ENCODE results near the gene LRP11. TPM values are rescaled to one million over a fixed set of nuclear protein-coding genes. Genes with fewer than 3 reads are reported as not detected.
"Not testable (repeated sequence)": the region's sequence is repeated elsewhere in the genome, so short reads cannot be mapped to it uniquely, and the experiment has no call there.

Gene LRP11
- total RNA-seq, 1 experiment from 2014 or later, result 17.7 TPM

DNA sequence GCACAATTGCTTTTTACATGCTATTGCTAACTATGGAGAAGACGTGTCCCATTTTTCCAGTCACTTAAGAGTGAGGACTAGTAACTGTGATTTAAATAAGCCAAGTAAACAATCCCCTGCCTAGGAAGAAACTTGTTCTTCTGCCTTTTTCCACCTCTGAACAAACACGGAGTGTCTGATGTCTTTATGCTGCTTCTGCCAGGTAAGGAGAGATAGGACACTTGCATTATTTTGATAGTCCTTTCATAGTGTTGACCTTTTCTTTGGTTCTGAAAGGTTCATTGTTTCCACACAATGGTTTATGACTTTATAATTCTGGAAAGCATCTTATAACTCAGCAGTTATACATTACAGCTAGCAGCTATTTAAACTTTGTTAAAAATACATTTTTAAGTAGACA, 8.4 kb downstream of the LRP11 start:
- H3K4me3 ChIP-seq (ENCODE audit: low read depth, low read length), result no peak overlapping the region

DNA sequence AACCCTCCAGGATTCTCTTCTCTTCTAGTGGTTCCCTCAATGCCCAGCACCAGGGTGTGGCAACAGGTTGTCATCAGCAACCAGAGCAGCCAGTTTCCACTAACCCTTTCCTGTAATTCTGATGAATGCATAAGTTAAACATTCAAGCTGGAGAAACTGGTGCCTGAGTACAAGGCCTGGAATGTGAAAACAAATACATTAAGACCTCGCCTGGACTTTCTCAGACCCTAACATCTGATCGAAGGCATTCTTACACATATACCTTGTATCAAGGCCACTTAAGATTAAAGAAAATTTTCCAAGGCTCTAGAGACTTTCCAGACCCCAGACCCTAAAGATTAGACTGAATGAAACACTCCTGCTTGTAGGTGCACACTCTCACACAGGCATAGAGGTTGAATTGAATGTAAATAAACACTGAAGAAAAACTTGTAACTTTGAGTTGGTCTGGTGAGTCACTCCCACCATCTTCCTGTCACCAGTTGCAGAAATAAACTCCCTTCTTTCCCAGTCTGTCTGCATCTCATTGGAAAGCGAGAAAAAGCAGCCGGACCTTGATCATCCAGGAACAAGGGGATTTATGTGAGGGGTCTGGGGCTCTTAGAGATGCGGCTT, 9.0 kb downstream of the LRP11 start:
- Mint-ChIP-seq H3K27me3 (ENCODE audit: insufficient read depth, unreplicated experiment) (no peaks in the 10 kb centered on the region), H3K4me1 (ENCODE audit: low read depth, unreplicated experiment) (peaks cover 35% of the 10 kb centered on the region), H3K4me3 (ENCODE audit: unreplicated experiment) (peak overlapping the region; percentile 23), H3K27ac (ENCODE audit: unreplicated experiment) (peak overlapping the region; percentile 81), H3K36me3 (ENCODE audit: insufficient read depth, unreplicated experiment) (peaks cover 6% of the 10 kb centered on the region), H3K9me3 (ENCODE audit: unreplicated experiment) (no peaks in the 10 kb centered on the region)
- CTCF ChIA-PET, result no interaction called here
- DNase-seq, result peak; percentile 68 to 69
- no TSS peak for BruUV-seq (replicated peaks)
- Histone ChIP-seq H3K4me3 (ENCODE audit: low read depth, low read length) (no peak overlapping the region), H3K36me3 (ENCODE audit: control insufficient read depth, insufficient read depth, low read length) (no peaks in the 10 kb centered on the region), H3K9me3 (no peaks in the 10 kb centered on the region), H3K27me3 (replicated peaks; ENCODE audit: control insufficient read depth, insufficient read depth, low read length) (no peaks in the 10 kb centered on the region), H3K4me1 (peaks cover 32% of the 10 kb centered on the region)
- intact Hi-C loops (cut with micrococcal nuclease; ENCODE audit: unreplicated experiment), result loop anchor here (1.0 to 2.0 kb wide), 3 partner anchors 8 to 14 kb away; no protein-coding TSS in a partner anchor
- POLR2A ChIA-PET, result no interaction called here
- TF ChIP-seq, protein P1, sequence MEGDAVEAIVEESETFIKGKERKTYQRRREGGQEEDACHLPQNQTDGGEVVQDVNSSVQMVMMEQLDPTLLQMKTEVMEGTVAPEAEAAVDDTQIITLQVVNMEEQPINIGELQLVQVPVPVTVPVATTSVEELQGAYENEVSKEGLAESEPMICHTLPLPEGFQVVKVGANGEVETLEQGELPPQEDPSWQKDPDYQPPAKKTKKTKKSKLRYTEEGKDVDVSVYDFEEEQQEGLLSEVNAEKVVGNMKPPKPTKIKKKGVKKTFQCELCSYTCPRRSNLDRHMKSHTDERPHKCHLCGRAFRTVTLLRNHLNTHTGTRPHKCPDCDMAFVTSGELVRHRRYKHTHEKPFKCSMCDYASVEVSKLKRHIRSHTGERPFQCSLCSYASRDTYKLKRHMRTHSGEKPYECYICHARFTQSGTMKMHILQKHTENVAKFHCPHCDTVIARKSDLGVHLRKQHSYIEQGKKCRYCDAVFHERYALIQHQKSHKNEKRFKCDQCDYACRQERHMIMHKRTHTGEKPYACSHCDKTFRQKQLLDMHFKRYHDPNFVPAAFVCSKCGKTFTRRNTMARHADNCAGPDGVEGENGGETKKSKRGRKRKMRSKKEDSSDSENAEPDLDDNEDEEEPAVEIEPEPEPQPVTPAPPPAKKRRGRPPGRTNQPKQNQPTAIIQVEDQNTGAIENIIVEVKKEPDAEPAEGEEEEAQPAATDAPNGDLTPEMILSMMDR (IDR thresholded peaks at IDR 0.05; ENCODE audit: insufficient read depth in 1 of 2, low read depth in 1 of 2, low read length in 1 of 2, severe bottlenecking in 1 of 2, unreplicated experiment in 1 of 2), result no peak

More for the DNA sequence above, 8.4 kb downstream of the LRP11 start:
- H3K27me3 ChIP-seq (replicated peaks; ENCODE audit: control insufficient read depth, insufficient read depth, low read length), result no peaks in the 10 kb centered on the region
- Mint-ChIP-seq H3K4me3 (ENCODE audit: unreplicated experiment) (peak overlapping the region; percentile 23), H3K4me1 (ENCODE audit: low read depth, unreplicated experiment) (peaks cover 41% of the 10 kb centered on the region), H3K27ac (ENCODE audit: unreplicated experiment) (peak overlapping the region; percentile 81), H3K27me3 (ENCODE audit: insufficient read depth, unreplicated experiment) (no peaks in the 10 kb centered on the region), H3K9me3 (ENCODE audit: unreplicated experiment) (no peaks in the 10 kb centered on the region), H3K36me3 (ENCODE audit: insufficient read depth, unreplicated experiment) (peaks cover 6% of the 10 kb centered on the region)
- ChIA-PET POLR2A (no interaction called here), CTCF (no interaction called here)
- no peaks in the 10 kb centered on the region for H3K9me3 ChIP-seq
- BruUV-seq (replicated peaks), result no TSS peak
- TF ChIP-seq, protein P1 (IDR thresholded peaks at IDR 0.05; ENCODE audit: insufficient read depth in 1 of 2, low read depth in 1 of 2, low read length in 1 of 2, severe bottlenecking in 1 of 2, unreplicated experiment in 1 of 2), result no peak
- peak in 1 of 2 experiments; percentile 48 for DNase-seq
- no peaks in the 10 kb centered on the region for H3K36me3 ChIP-seq (ENCODE audit: control insufficient read depth, insufficient read depth, low read length)
- intact Hi-C loops (cut with micrococcal nuclease; ENCODE audit: unreplicated experiment), result loop anchor here (1.0 to 2.0 kb wide), 3 partner anchors 8 to 15 kb away; no protein-coding TSS in a partner anchor
- H3K4me1 ChIP-seq, result peaks cover 35% of the 10 kb centered on the region

DNA sequence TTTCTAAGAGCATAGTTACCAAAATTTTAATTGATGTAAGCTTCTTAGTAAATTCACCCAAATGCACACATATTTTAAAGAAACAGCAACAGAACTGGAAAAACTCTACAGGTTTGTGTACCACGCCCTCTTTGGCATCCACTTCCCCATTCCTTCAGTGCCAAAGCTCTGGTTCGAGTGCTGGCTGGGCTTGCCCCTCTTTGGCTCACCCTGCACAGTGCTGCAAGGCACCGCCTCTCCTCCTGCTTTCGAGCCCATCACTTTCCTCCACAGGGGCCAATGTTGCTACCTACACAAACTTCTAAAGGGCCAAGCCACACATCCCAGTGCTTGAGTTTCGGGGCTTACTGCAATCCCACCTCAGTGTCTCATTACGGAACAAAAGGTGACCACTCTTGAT, 9.6 kb downstream of the LRP11 start:
- intact Hi-C loops (cut with micrococcal nuclease; ENCODE audit: unreplicated experiment), result loop anchor here (2.0 kb wide), 1 partner anchor 14 kb away; no protein-coding TSS in a partner anchor
- Mint-ChIP-seq H3K27me3 (ENCODE audit: insufficient read depth, unreplicated experiment) (no peaks in the 10 kb centered on the region), H3K27ac (ENCODE audit: unreplicated experiment) (peak overlapping the region; percentile 81), H3K4me1 (ENCODE audit: low read depth, unreplicated experiment) (peaks cover 28% of the 10 kb centered on the region), H3K9me3 (ENCODE audit: unreplicated experiment) (no peaks in the 10 kb centered on the region), H3K36me3 (ENCODE audit: insufficient read depth, unreplicated experiment) (peaks cover 6% of the 10 kb centered on the region), H3K4me3 (ENCODE audit: unreplicated experiment) (peak overlapping the region; percentile 23)
- Histone ChIP-seq H3K27me3 (replicated peaks; ENCODE audit: control insufficient read depth, insufficient read depth, low read length) (no peaks in the 10 kb centered on the region), H3K9me3 (no peaks in the 10 kb centered on the region), H3K4me1 (peaks cover 28% of the 10 kb centered on the region), H3K36me3 (ENCODE audit: control insufficient read depth, insufficient read depth, low read length) (no peaks in the 10 kb centered on the region), H3K4me3 (ENCODE audit: low read depth, low read length) (no peak overlapping the region)
- no TSS peak for BruUV-seq (replicated peaks)
- DNase-seq, result peak in 1 of 2 experiments; percentile 11
- CTCF ChIA-PET, result no interaction called here
- TF ChIP-seq, protein P1 (IDR thresholded peaks at IDR 0.05; ENCODE audit: insufficient read depth in 1 of 2, low read depth in 1 of 2, low read length in 1 of 2, severe bottlenecking in 1 of 2, unreplicated experiment in 1 of 2), result no peak
- POLR2A ChIA-PET, result no interaction called here

DNA sequence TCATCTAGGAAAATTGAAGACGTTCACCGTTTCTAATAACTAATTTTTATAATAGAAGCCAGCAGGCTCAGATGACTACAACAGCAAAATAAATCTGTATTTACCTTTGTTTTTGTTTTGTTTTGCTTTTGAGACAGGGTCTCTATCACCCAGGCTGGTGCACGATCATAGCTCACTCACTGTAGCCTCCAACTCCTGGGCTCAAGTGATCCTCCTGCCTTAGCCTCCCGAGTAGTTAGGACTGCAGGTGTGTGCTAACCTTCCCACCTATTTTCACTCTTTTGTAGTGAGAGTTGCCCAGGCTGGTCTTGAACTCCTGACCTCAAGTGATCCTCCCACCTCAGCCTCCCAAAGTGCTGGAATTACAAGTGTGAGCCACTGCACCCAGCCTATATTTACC, 10.1 kb downstream of the LRP11 start:
- H3K4me1 ChIP-seq, result peaks cover 27% of the 10 kb centered on the region
- H3K36me3 Mint-ChIP-seq (ENCODE audit: insufficient read depth, unreplicated experiment); H3K27me3 Mint-ChIP-seq (ENCODE audit: insufficient read depth, unreplicated experiment); H3K36me3 ChIP-seq (ENCODE audit: control insufficient read depth, insufficient read depth, low read length); H3K27me3 ChIP-seq (replicated peaks; ENCODE audit: control insufficient read depth, insufficient read depth, low read length); H3K9me3 Mint-ChIP-seq (ENCODE audit: unreplicated experiment); H3K4me3 ChIP-seq (ENCODE audit: low read depth, low read length); H3K9me3 ChIP-seq; CTCF ChIA-PET; H3K27ac Mint-ChIP-seq (ENCODE audit: unreplicated experiment); POLR2A ChIA-PET; BruUV-seq (replicated peaks); H3K4me3 Mint-ChIP-seq (ENCODE audit: unreplicated experiment); DNase-seq: not testable (repeated sequence)
- peaks cover 26% of the 10 kb centered on the region for H3K4me1 Mint-ChIP-seq (ENCODE audit: low read depth, unreplicated experiment)
- intact Hi-C loops (cut with micrococcal nuclease; ENCODE audit: unreplicated experiment), result loop anchor here (2.0 kb wide), 1 partner anchor 13 kb away; no protein-coding TSS in a partner anchor
